Activated T-helper 9 cell treated with anti-CD3 and anti-CD28 coated beads, Interleukin-2, amount 50 U/mL, for 16 hours (primary cell): ENCODE measurements around the gene CSF3.
A peak's percentile ranks its signal among the peaks of the same experiment; 100 is the strongest.

Experiments used
- DNase-seq: peaks from one replicate; pipeline ENCODE4 v3.0.0-alpha.2; 2020; ENCODE audit warnings: low read depth

CSF3 gene, protein sequence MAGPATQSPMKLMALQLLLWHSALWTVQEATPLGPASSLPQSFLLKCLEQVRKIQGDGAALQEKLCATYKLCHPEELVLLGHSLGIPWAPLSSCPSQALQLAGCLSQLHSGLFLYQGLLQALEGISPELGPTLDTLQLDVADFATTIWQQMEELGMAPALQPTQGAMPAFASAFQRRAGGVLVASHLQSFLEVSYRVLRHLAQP

GRCh38 chr17:40015005-40015997 is at the start of gene CSF3:
Gene CSF3 (plus strand): TSS chr17:40015440. CDS start chr17:40015475, 35 bp downstream.
- no peak for DNase-seq

DNA sequence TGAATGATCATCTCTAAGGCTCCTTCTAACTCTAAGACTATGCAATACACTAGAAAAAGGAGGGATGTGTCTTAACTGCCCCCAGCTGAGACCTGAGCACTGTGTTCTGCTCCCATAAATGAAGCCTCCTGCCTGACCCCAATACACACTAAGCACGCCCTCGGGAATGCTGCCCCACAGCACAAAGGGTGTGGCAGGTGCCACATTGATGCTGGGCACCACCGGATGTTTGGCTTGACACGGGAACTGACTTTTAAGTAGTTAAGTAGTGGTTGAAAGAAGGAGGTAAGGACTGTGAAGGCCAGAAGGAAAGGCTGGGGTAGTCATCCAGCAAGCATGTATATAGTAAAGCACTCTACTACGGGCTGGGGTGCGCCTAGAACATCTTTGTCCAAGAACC is 48.5 kb upstream of the CSF3 start:
- no peak for DNase-seq

DNA sequence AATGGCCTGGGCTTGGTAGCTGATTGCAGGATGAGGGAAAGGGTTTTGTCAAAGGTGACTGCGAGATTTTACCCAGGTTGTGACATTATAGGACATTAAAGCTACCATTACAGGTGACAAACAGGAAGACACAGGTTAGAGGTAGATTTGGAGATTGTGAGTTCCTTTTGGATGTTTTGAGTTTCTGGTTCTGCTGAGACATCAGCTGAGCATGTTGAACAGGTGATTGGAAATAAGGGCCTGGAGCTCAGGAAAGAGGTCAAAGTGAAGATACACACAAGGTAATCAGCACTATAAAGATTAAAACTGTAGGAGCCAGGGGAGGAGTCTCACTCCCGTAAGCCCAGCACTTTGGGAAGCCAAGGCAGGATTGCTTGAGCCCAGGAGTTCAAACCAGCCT is 46.5 kb upstream of the CSF3 start:
- DNase-seq, result no peak

DNA sequence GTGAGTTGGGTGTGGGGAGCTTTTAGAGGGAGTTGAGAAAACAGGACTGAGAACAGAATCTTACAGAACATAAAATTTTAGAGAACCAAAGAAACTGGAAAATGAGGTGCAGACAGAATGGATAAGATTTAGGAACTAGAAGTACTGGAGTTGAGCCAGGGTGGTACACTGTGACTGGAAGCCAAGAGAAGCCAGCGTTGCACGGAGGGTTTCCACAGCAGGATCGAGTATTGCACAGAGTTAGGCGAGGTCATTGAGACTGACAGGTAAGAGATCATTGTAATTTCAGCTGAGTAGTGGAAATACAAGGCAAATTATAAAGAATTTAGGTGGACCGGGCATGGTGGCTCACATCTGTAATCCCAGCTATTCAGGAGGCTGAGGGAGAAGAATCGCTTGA is 45.9 kb upstream of the CSF3 start:
- no peak for DNase-seq

GRCh38 chr17:39970157-39970692 is 45.0 kb upstream of the CSF3 start:
- DNase-seq, result no peak

DNA sequence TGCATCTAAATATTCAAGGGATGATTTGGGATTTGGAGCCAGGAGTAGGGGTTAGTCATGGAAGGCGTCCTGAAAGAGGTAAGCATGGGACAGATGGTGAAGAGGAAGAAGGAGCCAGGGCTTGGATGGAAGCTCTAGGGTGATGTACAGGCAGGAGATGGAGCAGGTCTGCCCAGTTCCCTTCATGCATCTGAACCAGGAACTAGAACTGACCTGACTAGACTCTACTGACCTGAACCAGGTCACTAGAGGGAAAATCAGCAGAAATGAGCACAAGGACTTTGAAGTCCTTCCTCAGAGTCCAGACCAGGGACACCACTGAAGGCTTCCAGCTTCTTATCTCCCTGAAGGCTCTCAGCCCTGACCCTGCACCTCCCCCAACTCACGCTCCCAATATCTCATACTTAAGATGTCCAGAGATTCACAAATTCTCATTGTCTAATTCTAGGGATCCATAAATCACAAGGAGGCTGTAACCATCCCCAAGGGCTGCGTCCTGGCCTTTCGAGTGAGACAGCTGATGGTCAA is 44.1 kb upstream of the CSF3 start:
- no peak for DNase-seq

DNA sequence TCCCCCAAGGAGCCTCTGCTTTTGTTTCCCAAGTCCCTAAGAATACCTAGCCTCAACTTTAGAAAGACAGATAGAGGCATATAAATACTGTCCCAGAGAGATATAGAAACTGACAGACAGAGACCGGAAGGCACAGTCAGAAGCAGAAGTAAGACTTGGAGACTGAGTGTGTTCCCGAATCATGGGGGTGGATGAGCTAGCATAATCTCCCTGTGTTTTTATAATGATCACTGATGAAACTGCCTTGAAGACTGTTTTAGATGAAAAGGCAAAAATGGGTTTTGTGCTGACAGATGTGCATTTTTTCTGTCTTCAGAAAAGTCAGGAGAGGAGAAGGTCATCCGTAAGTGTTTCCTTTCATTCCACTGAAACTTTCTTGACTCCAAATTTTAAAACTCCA is 43.0 kb upstream of the CSF3 start:
- DNase-seq, result no peak

- no peak for DNase-seq
These were observed 41.7 kb upstream of the CSF3 start for GRCh38 chr17:39973496-39973895.

DNA sequence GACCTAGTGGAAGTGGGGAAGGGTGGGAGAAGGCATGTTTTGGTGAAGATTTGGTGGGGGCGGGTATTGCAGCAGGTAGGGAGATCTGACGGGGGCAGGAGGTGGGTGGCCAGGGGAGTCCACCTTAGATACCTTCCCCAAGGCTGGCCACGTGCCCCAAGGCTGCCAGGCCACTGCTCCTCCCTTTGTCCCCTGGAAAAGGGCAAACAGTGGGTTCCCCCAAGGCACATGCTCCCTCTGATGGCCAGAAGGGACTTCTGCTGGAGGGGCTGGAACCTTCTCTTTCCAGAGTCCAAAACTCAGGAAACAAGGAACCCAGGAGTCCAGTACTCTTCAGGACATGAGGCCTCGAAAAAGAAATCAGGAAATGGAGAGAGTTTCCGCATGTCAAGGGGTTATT is 40.8 kb upstream of the CSF3 start:
- DNase-seq, result no peak

DNA sequence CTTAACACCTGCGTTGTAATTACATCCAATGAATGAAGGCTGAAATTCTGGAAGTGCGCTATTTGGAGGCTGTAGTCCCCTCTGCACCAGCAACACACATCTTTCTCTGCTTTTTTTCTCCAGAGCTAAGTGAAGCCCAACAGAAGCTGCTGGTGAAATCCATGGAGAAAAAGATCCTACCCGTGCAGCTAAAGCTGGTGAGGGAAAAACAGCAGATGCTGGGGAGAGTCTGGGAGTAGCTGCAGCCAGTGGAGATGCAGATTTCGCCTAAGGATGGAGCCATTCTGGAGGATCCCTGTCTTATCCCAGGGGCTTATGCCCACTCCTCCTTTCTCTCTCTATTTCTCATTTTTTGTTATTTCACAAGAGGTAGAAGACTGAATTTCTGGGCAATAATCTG is 39.4 kb upstream of the CSF3 start:
- no peak for DNase-seq

GRCh38 chr17:39979016-39979670 is 36.1 kb upstream of the CSF3 start:
- DNase-seq, result no peak

DNA sequence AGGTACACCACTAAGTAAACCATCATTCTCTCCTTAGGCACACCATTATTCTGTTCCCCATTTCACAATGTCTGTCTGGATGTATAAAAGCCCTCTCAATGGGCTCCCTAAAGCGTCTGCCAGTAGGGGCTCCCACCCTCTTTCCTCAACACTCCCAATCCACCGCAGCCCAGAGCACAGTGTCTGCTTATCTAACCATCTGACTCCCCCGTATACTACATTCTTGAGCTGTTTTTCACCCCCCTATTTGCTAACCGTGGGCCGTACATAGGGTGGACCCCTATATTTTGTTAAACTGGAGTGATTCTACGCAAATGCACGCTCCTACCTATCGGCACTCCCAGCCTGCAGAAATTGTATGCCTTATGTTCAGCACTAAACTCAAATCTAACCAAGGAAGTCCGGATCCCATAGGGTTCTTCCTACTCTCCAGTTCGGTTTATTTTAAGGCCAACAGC is 35.3 kb upstream of the CSF3 start:
- DNase-seq, result no peak

DNA sequence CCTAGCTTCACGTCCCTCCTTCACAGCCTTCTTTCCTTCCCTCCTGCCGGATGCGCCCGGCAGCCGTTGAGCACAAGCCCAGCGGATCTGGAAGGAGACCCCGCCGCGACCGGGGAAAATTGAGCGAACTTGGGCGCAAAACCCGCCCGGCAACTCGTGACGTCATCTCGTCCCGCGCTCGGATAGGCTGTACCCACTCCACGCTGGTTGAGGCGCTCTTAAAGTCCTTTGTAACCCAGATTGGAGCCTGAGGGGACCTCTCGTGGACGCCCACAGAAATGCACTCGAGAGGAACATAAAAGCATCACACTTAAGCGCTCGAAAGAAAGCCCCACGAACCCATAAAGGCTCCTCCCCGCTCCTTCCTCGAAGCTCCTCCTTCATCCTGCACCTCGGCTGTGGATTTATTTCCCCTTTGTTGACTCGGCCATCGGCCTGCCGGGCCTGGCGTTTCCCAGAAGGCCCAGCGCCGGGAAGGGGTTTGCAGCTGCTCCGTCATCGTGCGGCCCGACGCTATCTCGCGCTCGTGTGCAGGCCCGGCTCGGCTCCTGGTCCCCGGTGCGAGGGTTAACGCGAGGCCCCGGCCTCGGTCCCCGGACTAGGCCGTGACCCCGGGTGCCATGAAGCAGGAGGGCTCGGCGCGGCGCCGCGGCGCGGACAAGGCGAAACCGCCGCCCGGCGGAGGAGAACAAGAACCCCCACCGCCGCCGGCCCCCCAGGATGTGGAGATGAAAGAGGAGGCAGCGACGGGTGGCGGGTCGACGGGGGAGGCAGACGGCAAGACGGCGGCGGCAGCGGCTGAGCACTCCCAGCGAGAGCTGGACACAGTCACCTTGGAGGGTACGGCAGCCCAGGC is 34.7 kb upstream of the CSF3 start, which contains the start of gene PSMD3:
Gene PSMD3 (plus strand): TSS at position 457 of the 856 bp plus-strand sequence. CDS start 164 bp downstream, at position 621.
- peak; percentile 95 for DNase-seq

DNA sequence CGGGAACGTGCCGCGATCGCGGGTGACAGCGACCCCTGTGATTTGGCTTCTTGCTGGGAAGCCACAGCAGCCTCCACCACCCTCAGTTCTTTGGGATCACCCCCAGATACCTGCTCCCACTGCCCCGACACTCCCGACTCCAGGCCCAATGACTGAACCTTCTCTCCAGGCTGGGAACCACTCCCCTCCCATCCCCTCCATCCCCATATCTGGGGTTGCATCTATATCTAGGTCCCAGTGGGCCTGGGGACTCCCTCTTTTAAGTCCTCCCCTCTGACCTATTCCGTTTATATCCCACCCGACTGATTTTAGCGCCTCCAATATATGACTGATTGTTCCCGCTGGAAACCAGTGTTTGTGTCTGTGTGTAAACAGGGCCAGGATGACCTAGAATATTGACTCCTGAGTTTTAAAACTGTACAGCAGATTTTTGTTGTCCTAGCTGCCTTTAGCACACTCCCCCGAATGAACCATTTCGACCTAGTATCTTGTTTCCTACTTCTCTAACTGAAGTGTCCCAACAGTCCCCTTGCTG is 34.0 kb upstream of the CSF3 start:
- no peak for DNase-seq

GRCh38 chr17:39981766-39982375 is 33.4 kb upstream of the CSF3 start:
- no peak for DNase-seq

- DNase-seq, result no peak
These were observed 26.9 kb upstream of the CSF3 start for GRCh38 chr17:39988206-39988810.

GRCh38 chr17:39994448-39994847 is 20.8 kb upstream of the CSF3 start:
- no peak for DNase-seq

DNA sequence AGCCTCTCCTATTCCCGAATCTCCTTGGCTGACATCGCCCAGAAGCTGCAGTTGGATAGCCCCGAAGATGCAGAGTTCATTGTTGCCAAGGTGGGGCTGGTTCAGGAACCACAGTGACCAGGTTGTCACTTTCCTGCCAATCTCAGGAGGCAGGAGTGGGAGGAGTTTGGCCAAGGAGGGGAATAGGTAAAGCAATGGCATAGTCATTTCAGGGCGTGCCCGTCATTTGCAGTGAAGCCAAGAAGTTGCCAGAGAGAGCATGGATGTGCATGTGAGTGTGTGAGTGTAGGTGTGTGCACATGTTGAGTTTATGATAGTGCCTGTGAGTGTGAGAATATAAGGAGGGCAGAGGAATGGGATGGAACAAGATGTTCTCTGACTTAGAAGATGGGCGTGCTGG is 19.8 kb upstream of the CSF3 start:
- DNase-seq, result no peak

- no peak for DNase-seq
These were observed 19.1 kb upstream of the CSF3 start for GRCh38 chr17:39996162-39996561.

DNA sequence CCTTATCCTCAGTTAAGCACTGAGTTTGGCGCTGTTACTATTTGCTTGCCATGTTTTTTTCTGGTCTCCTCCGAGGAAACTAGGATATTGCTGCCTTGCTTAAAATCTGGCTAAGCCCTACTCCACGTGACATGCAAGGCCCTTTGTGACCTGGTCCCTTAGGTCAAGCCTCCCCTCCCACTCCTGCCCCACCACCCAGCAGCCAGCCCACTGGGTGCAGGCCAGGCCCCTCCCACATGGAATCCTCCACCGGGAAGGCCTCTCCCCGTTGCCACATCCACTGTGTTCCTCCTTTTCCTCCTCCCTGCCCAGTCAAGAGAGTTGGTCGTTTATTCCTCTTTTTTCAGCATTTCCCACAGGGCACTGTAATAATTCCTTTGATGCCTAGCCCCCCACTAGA is 18.4 kb upstream of the CSF3 start:
- DNase-seq, result no peak
